Fibroblast of upper back skin (primary cell): ENCODE data around the gene GRIN2A.

ENCODE experiments used
- DNase-seq: peaks from one replicate; pipeline ENCODE4 v3.0.0-alpha.2; 2013

The GRIN2A gene

DNA sequence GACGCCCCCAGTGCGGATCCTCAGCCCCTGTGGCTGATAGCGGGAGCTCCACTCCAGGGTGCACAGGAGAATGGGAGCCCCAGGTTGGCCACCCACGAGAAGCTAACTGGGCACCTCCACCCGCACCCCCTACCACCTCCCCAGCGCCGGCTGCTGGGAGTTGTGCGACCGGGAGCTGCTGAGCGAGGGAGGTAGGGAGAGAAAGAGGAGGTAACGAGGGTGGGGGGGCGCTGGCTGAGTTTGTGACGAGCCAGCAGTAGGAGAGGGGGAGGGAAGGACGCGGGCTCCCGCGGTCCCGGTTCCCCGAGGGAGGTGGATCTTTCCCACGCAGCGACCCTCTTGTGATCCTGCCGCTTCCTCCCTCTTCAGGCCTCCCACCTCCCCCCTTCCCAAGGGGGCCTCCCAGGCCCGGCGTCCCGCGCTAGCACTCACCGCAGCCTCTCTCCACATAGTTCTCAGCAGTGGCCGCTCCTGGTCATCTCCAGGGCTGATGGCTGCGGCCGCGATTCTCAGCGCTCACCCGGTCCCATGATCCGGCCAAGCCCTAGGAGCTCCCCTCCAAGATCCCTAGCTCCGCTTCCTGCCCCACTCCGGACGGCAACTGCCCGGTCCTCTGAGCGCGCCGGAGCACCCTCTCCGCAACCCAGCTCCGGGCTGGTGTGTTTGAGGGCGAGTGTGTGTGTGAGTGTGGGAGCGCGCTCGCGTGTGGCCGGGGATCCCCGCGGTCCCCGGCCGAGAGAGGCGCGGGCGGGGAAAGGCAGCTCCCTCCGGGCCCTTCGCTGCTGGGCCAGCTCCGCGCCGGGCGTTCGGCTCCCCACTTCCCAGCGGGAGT lies at the start of gene GRIN2A:
Gene GRIN2A (minus strand): TSS at position 207 of the 832 bp plus-strand sequence. CDS start 2,017 bp downstream, outside the sequence.
- no peak for DNase-seq

DNA sequence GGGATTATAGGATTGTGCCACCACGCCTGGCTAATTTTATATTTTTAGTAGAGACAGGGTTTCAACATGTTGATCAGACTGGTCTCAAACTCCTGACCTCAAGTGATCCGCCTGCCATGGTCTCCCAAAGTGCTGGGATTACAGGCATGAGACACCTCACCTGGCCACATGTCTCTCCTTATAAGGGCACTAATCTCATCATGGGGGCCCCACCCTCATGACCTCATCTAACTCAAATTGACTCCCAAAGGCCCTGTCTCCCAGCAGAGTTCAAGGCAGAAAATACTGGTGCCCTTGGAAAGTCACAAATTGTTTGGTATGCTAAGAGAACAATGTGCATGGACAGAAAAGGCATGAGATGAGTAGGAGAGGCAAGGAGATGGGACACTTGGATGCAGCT lies 49.3 kb upstream of the GRIN2A start:
- DNase-seq: no peak

DNA sequence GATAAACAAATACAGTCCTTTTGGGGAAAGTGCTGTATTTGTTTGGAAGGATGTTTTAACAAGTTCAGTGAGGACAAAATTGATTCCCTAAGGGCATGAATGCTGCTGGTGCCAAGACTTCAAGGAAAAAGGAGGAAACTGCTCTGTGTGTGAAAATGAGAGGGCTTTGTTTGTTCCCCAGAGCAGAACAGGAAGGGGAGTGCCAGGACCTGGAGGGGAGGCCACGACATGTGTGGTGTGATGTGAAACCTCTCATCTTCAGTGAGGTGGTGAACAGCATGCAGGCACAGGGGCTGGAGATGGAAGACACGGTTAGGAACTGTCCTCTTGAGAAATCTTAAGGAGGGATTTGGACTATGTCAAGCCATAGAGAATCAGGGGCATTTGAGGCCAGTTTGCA lies 46.6 kb upstream of the GRIN2A start:
- no peak for DNase-seq

DNA sequence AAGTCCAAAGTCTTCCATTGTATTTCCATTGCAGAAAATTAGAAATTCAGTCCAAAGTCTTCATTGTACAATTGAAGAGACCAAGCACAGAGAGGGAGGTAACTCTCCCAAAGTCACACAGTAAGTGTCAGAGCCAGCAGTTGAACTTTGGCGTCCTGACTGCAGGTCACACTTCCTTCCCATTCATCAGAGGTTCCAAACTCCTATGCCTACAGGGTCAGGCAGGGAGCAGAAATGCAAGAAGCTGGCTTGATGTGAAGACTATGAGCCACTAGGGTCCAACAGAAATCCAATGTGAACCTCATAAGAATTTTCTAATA lies 44.7 kb upstream of the GRIN2A start:
- DNase-seq: no peak

DNA sequence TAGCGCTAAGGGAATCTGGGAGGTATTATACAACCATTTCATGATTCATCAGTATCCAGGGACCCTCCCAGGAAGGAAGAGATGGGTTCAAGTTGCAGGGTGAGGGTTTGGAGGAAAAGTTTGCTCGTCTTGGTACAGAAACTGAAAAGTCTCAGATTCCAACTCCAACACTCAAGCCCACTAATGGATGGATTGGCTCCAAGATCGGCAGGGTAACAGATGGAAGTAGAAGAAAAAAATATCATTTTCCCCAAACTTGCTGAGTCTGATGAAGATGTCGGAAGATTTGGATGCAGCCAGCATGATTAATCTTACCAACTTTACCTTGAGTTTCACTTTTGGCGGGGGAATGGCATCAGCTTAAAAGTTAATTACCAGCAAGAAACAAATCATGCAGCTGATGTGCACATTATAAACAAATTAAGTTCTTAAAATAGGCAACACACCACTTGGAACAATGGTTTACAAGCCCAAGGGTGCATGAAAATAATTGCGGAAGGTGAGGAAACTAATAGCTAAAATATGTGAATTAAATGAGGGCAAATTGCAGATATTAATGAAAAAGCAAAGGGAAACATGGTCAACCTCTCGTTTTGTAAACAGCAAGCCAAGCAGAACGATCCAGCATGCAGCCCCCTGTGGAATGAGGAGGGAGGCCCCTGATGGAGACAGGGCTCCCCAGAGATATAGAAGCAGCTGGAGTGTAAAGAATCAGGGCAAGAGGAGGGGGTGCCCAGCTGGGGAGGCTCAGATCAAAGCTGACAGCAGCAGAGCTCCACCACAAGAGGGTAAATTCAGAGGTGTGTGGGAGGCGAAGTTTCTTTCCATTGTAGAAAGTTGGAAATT lies 44.1 kb upstream of the GRIN2A start:
- DNase-seq: no peak

DNA sequence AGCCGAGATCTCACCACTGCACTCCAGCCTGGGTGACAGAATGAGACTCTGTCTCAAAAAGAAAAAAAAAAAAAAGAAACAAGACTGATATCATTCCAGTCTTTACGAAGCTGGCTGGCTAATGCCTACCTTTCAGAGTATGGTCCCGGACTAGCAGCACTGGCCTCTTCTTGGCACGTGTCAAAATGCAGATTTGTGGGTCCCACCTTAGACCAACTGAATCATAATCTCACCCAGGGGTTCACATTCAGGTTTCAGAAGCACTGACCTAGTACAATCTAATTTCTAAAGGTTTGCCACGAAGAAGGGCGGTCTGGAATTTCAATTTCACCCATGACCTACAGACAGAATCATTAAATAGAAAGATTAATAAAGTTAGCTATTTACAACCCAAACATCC lies 43.4 kb upstream of the GRIN2A start:
- no peak for DNase-seq

DNA sequence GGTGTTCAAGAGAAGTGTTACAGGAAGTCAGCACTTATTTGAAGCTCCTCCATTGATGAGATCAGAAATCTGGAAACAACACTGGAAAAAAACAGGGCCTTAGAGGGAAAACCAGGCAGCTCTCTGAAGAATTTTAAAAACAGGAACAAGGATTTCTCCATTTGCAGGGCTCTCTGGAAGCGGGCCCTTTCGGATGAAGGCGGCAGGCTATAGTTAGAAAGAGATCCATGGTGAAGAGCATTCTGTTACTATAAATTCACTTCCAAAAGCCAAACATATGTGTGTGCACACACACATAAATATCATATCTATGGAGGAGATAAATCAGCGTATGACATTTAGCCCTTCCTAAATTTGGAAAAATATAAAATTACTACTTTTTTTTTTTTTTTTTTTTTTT lies 42.6 kb upstream of the GRIN2A start:
- no peak for DNase-seq

DNA sequence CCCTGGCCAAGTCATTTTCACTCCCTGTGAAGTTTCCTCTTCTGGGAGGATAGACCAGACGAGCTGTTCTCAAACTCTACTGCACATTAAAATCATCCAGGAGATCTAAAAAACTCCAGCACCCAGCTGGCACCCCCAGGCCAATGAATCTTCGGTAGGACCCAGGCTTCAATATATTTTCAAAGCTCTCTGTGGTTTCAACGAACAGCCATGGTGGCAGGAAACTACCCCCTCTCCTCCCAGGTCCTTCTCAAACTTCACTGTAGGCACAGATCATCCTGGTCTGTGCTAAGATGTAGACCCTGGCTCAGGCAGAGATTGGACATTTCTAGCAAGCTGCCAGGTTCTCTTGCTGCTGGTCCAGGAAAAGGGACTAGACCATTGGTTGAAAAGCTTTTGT lies 38.7 kb upstream of the GRIN2A start:
- DNase-seq: no peak

DNA sequence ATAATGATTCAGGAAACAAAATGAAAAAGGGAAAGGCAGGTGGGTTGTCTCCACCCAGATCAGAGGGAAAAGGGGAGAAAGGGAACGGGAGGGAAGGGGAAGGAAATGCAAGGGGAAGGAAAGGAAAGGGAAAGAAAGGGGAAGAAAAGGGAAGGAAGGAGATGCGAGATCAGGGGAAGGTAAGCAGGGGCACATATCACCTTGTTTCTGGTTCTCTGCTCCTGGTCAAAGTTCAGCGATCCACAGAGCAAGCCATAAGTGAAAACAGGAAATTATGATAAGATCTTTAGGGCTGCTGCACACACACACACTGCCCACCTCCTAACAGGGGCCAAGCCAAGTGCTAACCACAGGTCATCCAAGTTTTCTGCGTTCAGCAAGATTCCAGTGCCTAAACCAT lies 37.5 kb upstream of the GRIN2A start:
- DNase-seq: no peak

DNA sequence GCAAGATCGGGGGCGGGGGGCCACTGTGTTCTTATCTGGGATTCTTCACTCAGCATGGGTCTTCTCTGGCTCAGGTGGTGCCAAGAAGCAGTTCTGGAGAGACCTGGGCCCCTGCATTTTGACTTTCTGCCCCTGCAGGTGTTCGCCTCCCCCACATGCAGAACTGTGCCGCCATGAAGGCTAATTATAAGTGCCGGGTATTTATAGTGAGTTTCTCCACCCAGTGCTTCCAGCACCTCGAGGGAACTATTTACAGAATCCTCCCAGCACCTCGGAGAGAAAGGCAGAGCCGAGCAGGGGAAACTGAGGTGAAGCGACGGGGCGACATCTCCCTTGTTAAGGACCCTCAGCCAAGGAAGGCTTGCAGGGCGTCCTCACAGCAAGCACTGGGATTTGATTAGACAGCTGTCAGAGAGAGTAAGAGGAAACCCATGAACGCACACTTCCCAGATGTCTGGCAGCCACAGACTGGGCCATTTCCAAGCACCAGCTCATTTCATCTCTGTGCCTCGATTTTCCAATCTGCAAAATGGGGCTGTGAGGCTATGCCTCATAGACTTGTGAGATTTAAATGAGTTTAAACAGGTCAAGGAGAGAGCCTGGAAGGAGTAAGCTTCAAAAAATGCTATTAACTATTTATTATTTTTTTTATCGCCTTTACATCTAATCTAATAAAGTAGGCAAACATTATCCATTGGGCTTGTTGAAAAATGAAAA lies 36.4 kb upstream of the GRIN2A start:
- DNase-seq: no peak

DNA sequence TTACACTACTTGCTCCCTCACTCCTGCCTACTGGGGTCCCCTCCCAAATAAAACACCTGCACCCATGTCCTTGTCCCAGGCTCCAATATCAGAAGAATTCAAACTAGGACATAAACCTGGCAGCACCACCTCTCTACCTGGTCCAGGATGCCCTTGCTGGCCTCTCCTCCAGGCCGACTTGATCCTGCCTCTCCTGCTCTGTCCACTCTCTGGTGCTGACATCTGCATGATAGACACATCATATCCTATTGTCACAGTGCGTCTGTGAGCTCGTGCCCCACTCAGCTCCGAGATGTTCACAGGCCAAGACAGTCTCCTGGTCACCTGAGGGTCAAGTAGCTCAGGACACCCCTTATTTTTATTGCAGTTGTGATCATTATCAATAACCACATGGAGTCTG lies 31.5 kb upstream of the GRIN2A start:
- DNase-seq: no peak

DNA sequence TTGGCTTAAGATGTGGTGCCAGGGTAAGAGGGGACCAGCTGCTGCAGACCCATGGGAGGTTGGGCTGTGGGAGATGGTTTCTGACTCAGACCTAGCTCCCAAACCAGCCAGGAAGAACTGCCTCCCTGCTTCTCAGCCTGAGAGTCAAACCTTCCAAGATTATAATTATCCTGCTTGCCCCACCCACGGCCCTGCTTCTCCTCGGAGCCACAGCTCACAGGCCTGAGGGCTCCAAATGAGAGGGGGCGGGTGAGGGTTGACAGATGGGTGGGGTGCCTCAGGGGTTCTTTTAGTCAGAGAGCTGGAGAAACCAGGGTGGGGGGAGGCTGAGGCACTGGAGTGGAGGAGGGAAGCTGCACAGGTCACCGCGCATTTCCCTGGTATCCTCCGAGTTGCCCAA lies 28.7 kb upstream of the GRIN2A start:
- DNase-seq: no peak

DNA sequence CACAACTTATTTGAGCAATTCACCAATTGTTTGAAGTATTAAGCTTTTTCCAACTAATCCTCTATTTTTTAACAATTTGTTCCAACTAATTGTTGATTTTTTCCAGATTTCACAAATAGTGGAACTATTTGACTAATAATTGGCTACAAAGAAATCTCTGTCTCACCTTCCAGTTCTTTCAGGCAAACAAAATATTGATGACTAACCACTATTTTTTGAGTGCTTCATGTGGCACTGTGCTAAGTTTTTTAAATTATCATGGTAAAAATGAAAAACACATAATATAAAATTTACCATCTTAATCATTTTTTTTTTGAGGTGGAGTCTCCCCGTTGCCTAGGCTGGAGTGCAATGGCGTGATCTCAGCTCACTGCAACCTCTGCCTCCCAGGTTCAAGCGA lies 24.6 kb upstream of the GRIN2A start:
- DNase-seq: no peak

DNA sequence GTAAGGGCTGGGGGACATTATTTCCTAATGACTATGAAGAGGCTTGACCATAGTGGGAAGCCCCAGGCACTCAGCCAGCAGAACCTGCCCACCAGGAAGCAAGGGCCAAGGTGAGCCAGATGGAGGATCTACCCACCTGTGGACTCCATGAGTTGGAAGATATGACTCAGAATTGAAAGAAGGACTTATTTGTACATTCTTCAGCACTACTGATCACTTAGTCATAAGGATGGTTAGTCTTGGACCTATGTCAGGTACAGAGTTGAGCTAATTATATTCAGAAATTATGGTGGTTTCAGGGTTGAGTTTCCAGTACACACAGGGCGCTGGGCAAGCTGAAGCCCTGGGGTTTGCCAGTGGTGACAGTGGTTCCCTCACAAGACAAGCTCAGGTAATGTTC lies 24.0 kb upstream of the GRIN2A start:
- no peak for DNase-seq

DNA sequence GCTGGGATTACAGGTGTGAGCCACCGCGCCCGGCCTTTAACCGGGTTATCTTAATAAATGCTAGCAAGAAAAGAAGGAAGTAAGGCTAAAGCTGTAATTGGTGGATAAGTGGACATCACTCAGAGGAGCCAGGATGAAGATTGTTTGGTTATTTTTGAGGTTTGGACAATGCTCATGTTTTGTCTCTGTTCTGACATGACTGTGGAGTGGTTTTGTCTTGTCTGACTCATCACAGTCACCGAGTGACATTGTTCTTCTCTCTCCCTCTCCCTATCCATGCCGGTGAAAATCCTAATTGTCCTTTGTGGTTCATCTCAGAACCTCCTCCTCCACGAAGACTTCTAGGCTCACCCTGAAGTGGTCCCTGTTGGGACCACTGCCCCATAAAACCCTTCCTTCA lies 23.5 kb upstream of the GRIN2A start:
- no peak for DNase-seq

DNA sequence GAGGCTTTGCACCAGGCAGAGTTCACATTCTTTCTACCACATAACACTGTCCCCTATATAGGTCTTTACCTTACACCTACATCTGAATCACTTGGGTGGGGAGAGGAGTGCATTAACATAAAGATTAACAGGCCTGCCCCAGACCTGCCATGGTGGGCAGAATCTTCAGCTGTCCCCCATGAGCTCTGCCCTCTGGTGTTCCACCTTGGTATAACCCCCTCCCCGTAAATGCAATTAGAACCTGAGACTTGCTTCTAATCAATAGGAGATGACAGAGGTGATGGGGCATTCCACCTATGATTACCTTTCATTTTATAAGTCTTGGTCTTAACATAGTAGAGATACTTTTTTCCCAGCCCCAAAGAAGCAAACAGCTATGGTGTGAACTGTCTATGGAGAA lies 20.4 kb upstream of the GRIN2A start:
- DNase-seq: no peak

DNA sequence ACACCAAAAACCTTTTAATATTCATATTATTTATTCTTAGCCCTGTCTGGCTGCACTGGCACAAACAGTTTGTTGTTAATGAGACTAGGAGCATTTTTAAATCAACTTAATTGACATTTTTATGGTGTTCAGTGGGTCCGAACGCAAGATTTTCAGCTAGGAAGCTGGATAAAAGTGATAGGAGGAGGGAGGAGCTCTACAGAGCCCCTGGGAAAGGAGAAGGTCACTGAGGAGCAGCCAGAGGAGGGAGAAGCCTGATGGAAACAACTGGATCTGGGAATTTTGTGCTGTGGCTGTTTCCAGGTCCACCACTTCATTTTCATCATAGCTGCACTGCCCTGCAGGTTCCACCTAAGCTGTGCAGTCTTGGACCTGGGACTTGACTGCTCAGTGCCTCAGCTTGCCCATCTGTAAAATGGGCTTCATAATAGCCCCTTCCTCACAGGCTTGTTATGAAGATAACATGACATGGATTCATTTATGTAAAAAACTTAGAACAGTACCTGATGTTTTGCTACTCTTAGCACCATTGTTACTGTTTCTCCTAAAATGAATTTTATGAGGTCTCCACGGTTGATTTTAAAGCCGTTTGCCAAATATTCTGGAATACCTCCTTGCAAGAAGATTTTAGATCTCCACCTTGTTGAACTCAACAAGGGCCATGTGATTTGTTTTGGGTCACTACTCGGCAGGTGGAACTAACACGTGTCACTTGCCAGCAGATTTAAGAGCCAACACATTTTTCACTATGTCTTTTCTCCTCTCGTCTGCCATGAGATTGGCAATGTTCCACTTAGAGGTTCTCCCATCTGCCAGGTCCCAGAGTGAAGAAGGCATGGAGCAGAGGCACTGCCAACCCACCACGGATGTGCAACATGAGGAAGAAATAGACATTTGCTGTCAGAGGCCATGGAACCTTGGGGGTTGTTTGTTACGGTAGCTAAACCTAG lies 18.7 kb upstream of the GRIN2A start:
- DNase-seq: no peak

DNA sequence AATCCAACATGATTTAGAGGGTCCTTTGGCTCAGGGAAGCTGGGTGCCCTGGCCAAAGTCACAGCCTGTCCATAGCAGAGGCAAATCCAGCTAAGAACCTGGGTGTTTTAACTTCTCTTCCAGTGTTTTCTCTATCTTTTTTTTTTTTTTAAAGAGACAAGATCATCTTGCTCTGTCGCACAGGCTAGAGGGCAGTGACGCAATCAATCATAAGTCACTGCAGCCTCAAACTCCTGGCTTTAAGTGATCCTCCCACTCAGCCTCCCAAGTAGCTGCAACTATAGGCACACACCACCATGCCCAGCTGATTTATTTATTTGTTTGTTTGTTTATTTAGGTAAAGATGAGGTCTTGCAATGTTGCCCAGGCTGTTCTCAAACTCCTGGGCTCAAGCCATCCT lies 14.8 kb upstream of the GRIN2A start:
- DNase-seq: no peak

DNA sequence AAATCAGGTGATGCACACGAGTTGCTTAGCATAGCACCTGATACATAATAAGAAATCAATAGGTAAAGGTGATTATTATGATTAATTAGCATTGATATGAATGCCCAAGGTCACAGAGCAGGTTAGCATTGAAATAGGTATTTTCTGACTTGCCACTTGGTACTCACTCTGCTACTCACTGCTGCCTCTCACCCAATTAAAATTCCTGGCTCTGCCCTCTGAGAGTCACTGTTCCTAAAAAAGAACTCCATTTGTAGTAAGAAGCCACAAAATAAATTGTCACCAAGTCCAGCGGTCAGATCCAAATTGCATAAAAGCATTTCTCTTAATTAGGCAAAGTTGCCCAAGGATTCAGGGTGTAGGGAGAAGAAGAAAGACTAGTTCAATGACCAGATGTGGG lies 8.9 kb upstream of the GRIN2A start:
- no peak for DNase-seq

DNA sequence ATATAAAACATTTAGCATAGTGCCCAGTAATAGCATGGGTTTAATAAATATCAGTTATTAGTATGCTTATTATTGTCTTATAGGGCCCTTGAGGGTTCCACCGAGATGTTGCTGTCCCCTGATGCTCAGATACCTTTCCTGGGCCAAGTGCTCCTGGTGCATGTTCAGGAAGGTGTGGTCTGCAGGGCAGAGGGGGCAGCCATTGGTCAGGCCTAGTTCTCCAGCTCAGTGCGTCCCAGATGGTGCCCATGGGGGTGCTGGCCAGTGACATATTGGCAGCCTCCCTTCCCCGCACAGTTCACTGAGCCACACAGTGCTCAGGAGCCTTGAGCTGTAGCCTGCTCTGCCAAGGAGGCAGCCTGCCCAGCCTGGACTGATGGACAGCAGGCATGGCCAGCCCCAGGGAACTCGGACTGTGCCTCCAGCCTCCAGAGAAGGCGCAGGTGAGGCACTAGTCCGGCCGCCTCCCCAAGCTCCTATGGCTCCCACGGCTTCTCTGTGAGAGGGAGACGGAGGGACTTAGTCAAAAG lies 7.7 kb upstream of the GRIN2A start:
- no peak for DNase-seq

DNA sequence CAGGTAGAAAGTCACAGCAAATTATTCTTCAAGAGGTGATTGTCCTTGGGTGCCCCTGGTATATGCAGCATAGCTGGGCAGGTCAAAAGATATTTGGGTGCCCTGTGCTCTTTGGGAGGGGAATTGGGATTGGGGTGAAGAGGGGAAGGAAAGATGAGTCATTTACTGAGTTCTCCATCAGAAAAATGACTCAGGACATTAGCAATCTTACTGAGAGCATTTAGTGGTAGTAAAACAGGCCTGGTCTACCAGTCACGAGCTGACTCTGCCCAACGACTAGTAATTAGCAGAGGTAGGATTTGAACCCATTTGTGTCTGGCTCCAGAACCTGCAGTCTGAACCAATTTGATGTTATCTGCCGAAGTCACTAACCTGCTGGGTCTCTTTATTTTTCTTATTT lies 6.0 kb upstream of the GRIN2A start:
- no peak for DNase-seq
